Activated naive CD4-positive, alpha-beta T cell treated with anti-CD3 and anti-CD28 coated beads, Interleukin-2, amount 50 U/mL, for 72 hours (primary cell): Measurements from ENCODE around the gene OR8B3. TPM values are rescaled to one million over a fixed set of nuclear protein-coding genes. Genes with fewer than 3 reads are reported as not detected.
"Not testable (repeated sequence)": the region's sequence is repeated elsewhere in the genome, so short reads cannot be mapped to it uniquely, and the experiment has no call there.

Experiments used
- ATAC-seq, 2 donors: fragments of 150-1000 bp; cut with Tn5 transposase; 2 replicates each; pipeline ENCODE4 v1.10.0; 2021; ENCODE audit warnings: mild to moderate bottlenecking in 2 of 2, moderate library complexity in 2 of 2
- DNase-seq, 2 donors: peaks; one replicate each; pipeline ENCODE4 v3.0.0; 2021 to 2022; ENCODE audit warnings: low spot score in 2 of 2
- H3K27ac Mint-ChIP-seq, 2 donors: one replicate each; pipeline ENCODE4 v1.8.0; 2022; ENCODE audit warnings: mild to moderate bottlenecking in 2 of 2, mixed read lengths in 2 of 2
- H3K36me3 Mint-ChIP-seq, 2 donors: one replicate each; pipeline ENCODE4 v1.8.0; 2022; ENCODE audit warnings: mixed read lengths in 2 of 2
- H3K9me3 Mint-ChIP-seq, 2 donors: one replicate each; pipeline ENCODE4 v1.8.0; 2022; ENCODE audit warnings: mixed read lengths in 2 of 2
- total RNA-seq, 2 donors: library from RNA; stranded (reverse); gene quantifications; one replicate each; pipeline ENCODE4 v1.2.3, GENCODE V29; 2022

Gene OR8B3
- total RNA-seq, 2 donors from 2014 or later = not detected

- H3K27ac Mint-ChIP-seq, ATAC-seq, H3K9me3 Mint-ChIP-seq, DNase-seq, H3K36me3 Mint-ChIP-seq: not testable (repeated sequence)
These were observed 2.0 kb downstream of the OR8B3 start for GRCh38 chr11:124396847-124397246.

- Mint-ChIP-seq H3K9me3 (no peaks in the 10 kb centered on the region), H3K36me3 (no peaks in the 10 kb centered on the region), H3K27ac (no peak overlapping the region)
- DNase-seq (no peak), ATAC-seq (no peak)
These were observed 4.4 kb downstream of the OR8B3 start for GRCh38 chr11:124394408-124394807.

GRCh38 chr11:124384399-124384798 is 14.4 kb downstream of the OR8B3 start, which contains the start of gene OR8B2:
OR8B2 (minus strand) TSS chr11:124384499; CDS start chr11:124383343, 1,156 bp downstream.
- H3K36me3 Mint-ChIP-seq = no peaks in the 10 kb centered on the region

GRCh38 chr11:124382857-124383256 is 16.0 kb downstream of the OR8B3 start:
- H3K27ac Mint-ChIP-seq, ATAC-seq, DNase-seq, H3K36me3 Mint-ChIP-seq, H3K9me3 Mint-ChIP-seq: not testable (repeated sequence)

More at GRCh38 chr11:124384399-124384798, 14.4 kb downstream of the OR8B3 start, which contains the start of gene OR8B2:
- ATAC-seq (no peak), DNase-seq (no peak)
- no peaks in the 10 kb centered on the region for H3K9me3 Mint-ChIP-seq
- H3K27ac Mint-ChIP-seq = no peak within 1 kb of the TSS

GRCh38 chr11:124380585-124380984 is 18.2 kb downstream of the OR8B3 start:
- Mint-ChIP-seq H3K36me3 (no peaks in the 10 kb centered on the region), H3K27ac (no peak overlapping the region), H3K9me3 (no peaks in the 10 kb centered on the region)
- no peak for ATAC-seq
- no peak for DNase-seq

- DNase-seq (no peak), ATAC-seq (no peak)
- no peak overlapping the region for H3K27ac Mint-ChIP-seq
- no peaks in the 10 kb centered on the region for H3K9me3 Mint-ChIP-seq
- no peaks in the 10 kb centered on the region for H3K36me3 Mint-ChIP-seq
These were observed 22.5 kb downstream of the OR8B3 start for GRCh38 chr11:124376280-124376679.

GRCh38 chr11:124359566-124359965 is 39.3 kb downstream of the OR8B3 start:
- no peak overlapping the region for H3K27ac Mint-ChIP-seq
- peaks cover 6 to 7% of the 10 kb centered on the region in 2 donors for H3K9me3 Mint-ChIP-seq
- DNase-seq (no peak), ATAC-seq (no peak)
- H3K36me3 Mint-ChIP-seq = no peaks in the 10 kb centered on the region

GRCh38 chr11:124346311-124346955 is 52.4 kb downstream of the OR8B3 start:
- ATAC-seq = no peak
- DNase-seq = no peak
- H3K36me3 Mint-ChIP-seq = no peaks in the 10 kb centered on the region
- peaks cover 3 to 4% of the 10 kb centered on the region in 2 donors for H3K9me3 Mint-ChIP-seq
- H3K27ac Mint-ChIP-seq = no peak overlapping the region

Other genes starting within 250 kb of the OR8B3 start
- not detected for gene OR10D3, start 215.7 kb downstream of the OR8B3 start, total RNA-seq
- gene OR8G1, start 157.9 kb downstream of the OR8B3 start, total RNA-seq = not detected
- gene OR8G5, start 142.6 kb downstream of the OR8B3 start, total RNA-seq = not detected
- not detected for gene OR8D1, start 85.1 kb downstream of the OR8B3 start, total RNA-seq
- not detected for gene OR8D2, start 78.8 kb downstream of the OR8B3 start, total RNA-seq
- gene OR8B2, start 14.5 kb downstream of the OR8B3 start, total RNA-seq = not detected
- gene OR8B4, start 25.8 kb upstream of the OR8B3 start, total RNA-seq = not detected
- not detected for gene OR8B8, start 46.7 kb upstream of the OR8B3 start, total RNA-seq
- not detected for gene OR8B12, start 144.6 kb upstream of the OR8B3 start, total RNA-seq
- not detected for gene OR8A1, start 171.0 kb upstream of the OR8B3 start, total RNA-seq
- not detected for gene PANX3, start 212.4 kb upstream of the OR8B3 start, total RNA-seq
- gene TBRG1, start 223.8 kb upstream of the OR8B3 start, total RNA-seq = 10 to 100 TPM; 29.4 to 33.2 TPM